Neural progenitor cell (in vitro differentiated cells): ENCODE measurements around the gene TTC9. TPM values are rescaled to one million over a fixed set of nuclear protein-coding genes. Genes with fewer than 3 reads are reported as not detected.

Experiments
- DNase-seq: peaks from one replicate; pipeline ENCODE4 v3.0.0-alpha.2; 2016; ENCODE audit warnings: low spot score
- H2AFZ ChIP-seq: fragments of 200-600 bp; sonication (generic); replicated peaks from 2 replicates; pipeline ENCODE4 v1.6.1; 2016; ENCODE audit warnings: antibody characterized with exemption
- H3F3A ChIP-seq: fragments of 200-600 bp; sonication (generic); 2 replicates; pipeline ENCODE4 v1.6.1; 2016; ENCODE audit warnings: antibody characterized with exemption, low read depth
- H3K27ac ChIP-seq: fragments of 200-600 bp; sonication (generic); 2 replicates; pipeline ENCODE4 v1.5.1; 2016; ENCODE audit warnings: mild to moderate bottlenecking
- H3K27me3 ChIP-seq: fragments of 200-600 bp; sonication (generic); 2 replicates; pipeline ENCODE4 v1.6.1; 2016; ENCODE audit warnings: mild to moderate bottlenecking, moderate library complexity
- H3K36me3 ChIP-seq: fragments of 200-600 bp; sonication (generic); 2 replicates; pipeline ENCODE4 v1.5.1; 2016
- H3K4me1 ChIP-seq: fragments of 200-600 bp; sonication (generic); 2 replicates; pipeline ENCODE4 v1.6.1; 2016; ENCODE audit warnings: mixed run types
- H3K4me2 ChIP-seq: fragments of 200-600 bp; sonication (generic); 2 replicates; pipeline ENCODE4 v1.6.1; 2016
- H3K4me3 ChIP-seq: fragments of 200-600 bp; sonication (generic); 2 replicates; pipeline ENCODE4 v1.5.1; 2016
- H3K79me2 ChIP-seq: fragments of 200-600 bp; sonication (generic); 2 replicates; pipeline ENCODE4 v1.6.1; 2016; ENCODE audit warnings: low read depth
- H3K9ac ChIP-seq: fragments of 200-600 bp; sonication (generic); 2 replicates; pipeline ENCODE4 v1.6.1; 2016
- H3K9me3 ChIP-seq: fragments of 200-600 bp; sonication (generic); 2 replicates; pipeline ENCODE4 v1.5.1; 2016; ENCODE audit warnings: low read depth
- H4K20me1 ChIP-seq: fragments of 200-600 bp; sonication (generic); 2 replicates; pipeline ENCODE4 v1.6.1; 2016; ENCODE audit warnings: low read depth
- H3K27ac Mint-ChIP-seq: 3 replicates; pipeline ENCODE4 v1.8.0; 2021; ENCODE audit warnings: mixed read lengths
- H3K27me3 Mint-ChIP-seq: 2 replicates; pipeline ENCODE4 v1.8.0; 2022; ENCODE audit warnings: low read depth, mild to moderate bottlenecking, inconsistent platforms, moderate library complexity, mixed read lengths; ENCODE audit not compliant: insufficient read depth
- H3K36me3 Mint-ChIP-seq: 3 replicates; pipeline ENCODE4 v1.8.0; 2021; ENCODE audit warnings: mixed read lengths
- H3K4me1 Mint-ChIP-seq: 3 replicates; pipeline ENCODE4 v1.8.0; 2021; ENCODE audit warnings: mixed read lengths
- H3K4me3 Mint-ChIP-seq: 3 replicates; pipeline ENCODE4 v1.8.0; 2021; ENCODE audit warnings: mild to moderate bottlenecking, moderate library complexity, mixed read lengths
- H3K9me3 Mint-ChIP-seq: 3 replicates; pipeline ENCODE4 v1.8.0; 2020; ENCODE audit warnings: mixed read lengths
- EZH2 ChIP-seq: fragments of 200-600 bp; sonication (generic); IDR thresholded peaks from 2 replicates; pipeline ENCODE4 v1.6.1; 2017; ENCODE audit warnings: antibody characterized with exemption, mild to moderate bottlenecking, moderate library complexity
- EZH2phosphoT487 ChIP-seq: fragments of 200-600 bp; sonication (generic); IDR thresholded peaks from 2 replicates; pipeline ENCODE4 v1.6.1; 2017; ENCODE audit warnings: antibody characterized with exemption
- total RNA-seq: library from RNA; depleted of rRNA; stranded (reverse); fragments of >200 nt; gene quantifications from 2 replicates; pipeline ENCODE4 v1.2.3, GENCODE V29; 2015; ENCODE audit warnings: low replicate concordance
- TF ChIP-seq, protein P1 (sequence below): fragments of 200-600 bp; sonication (generic); IDR thresholded peaks from 2 replicates; pipeline ENCODE4 v1.5.1; 2017; ENCODE audit warnings: antibody characterized with exemption, mild to moderate bottlenecking

Gene TTC9
- total RNA-seq, 1 donor from 2014 or later: 3.5 TPM

DNA sequence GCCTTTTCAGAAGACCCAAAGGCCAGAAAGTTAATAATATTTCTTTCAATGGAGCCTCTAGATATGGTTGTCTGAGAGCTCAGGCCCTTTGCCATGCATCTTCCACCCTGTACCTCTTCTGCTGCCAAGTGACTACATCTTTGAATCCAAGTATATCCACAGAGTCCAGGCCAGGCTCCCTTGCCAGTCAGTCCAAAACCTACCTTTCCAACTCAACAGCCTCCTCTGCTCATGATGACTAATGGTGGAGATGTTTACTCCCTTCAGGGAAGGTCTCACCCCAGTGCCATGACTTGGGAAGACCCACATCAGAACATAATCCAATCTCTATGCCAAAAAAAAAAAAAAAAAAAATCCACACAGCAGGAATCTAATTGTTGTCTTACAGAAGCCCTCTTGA, 20.4 kb downstream of the TTC9 start:
- Histone ChIP-seq H3K79me2 (no peaks in the 10 kb centered on the region), H3K27me3 (no peaks in the 10 kb centered on the region), H2AFZ (no peak overlapping the region), H4K20me1 (no peaks in the 10 kb centered on the region), H3K9me3 (no peaks in the 10 kb centered on the region), H3K4me2 (no peak overlapping the region), H3F3A (no peaks in the 10 kb centered on the region), H3K4me1 (peaks cover 16% of the 10 kb centered on the region), H3K4me3 (no peak overlapping the region), H3K27ac (no peak overlapping the region), H3K36me3 (no peaks in the 10 kb centered on the region), H3K9ac (no peak overlapping the region)
- TF ChIP-seq, protein P1, sequence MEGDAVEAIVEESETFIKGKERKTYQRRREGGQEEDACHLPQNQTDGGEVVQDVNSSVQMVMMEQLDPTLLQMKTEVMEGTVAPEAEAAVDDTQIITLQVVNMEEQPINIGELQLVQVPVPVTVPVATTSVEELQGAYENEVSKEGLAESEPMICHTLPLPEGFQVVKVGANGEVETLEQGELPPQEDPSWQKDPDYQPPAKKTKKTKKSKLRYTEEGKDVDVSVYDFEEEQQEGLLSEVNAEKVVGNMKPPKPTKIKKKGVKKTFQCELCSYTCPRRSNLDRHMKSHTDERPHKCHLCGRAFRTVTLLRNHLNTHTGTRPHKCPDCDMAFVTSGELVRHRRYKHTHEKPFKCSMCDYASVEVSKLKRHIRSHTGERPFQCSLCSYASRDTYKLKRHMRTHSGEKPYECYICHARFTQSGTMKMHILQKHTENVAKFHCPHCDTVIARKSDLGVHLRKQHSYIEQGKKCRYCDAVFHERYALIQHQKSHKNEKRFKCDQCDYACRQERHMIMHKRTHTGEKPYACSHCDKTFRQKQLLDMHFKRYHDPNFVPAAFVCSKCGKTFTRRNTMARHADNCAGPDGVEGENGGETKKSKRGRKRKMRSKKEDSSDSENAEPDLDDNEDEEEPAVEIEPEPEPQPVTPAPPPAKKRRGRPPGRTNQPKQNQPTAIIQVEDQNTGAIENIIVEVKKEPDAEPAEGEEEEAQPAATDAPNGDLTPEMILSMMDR: no peak
- TF ChIP-seq EZH2 (no peak), EZH2phosphoT487 (no peak)
- Mint-ChIP-seq H3K9me3 (no peaks in the 10 kb centered on the region), H3K27ac (no peak overlapping the region), H3K4me3 (no peak overlapping the region), H3K27me3 (no peaks in the 10 kb centered on the region), H3K4me1 (peaks cover 25% of the 10 kb centered on the region), H3K36me3 (peaks cover 17% of the 10 kb centered on the region)
- DNase-seq: no peak

DNA sequence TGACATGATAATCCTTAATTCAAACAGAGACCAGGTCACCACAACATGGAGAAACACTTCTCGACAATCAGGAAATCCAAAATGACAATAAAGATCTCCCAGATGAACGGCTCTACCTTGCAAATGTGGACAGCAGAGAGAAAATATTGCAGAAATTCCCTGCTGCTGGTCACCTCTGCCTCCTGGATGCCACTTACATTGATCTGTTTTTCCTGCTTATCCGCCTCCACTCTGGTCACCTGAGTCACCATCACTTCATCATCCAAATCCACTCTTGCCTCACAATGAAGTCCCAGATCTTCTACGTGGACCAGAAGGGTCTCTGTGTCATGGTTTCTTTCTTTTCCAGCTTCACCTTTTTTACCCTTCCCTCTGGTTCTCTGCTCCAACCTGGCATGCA, 21.1 kb downstream of the TTC9 start:
- no peaks in the 10 kb centered on the region for H3K36me3 ChIP-seq
- no peak overlapping the region for H3K4me3 ChIP-seq
- Mint-ChIP-seq H3K36me3 (peaks cover 15% of the 10 kb centered on the region), H3K27me3 (no peaks in the 10 kb centered on the region), H3K27ac (no peak overlapping the region), H3K4me3 (no peak overlapping the region), H3K9me3 (no peaks in the 10 kb centered on the region), H3K4me1 (peaks cover 25% of the 10 kb centered on the region)
- H3K4me2 ChIP-seq: no peak overlapping the region
- H2AFZ ChIP-seq: no peak overlapping the region
- no peaks in the 10 kb centered on the region for H3K27me3 ChIP-seq
- H3K27ac ChIP-seq: no peak overlapping the region
- peaks cover 16% of the 10 kb centered on the region for H3K4me1 ChIP-seq
- no peaks in the 10 kb centered on the region for H4K20me1 ChIP-seq
- no peak overlapping the region for H3K9ac ChIP-seq
- no peaks in the 10 kb centered on the region for H3F3A ChIP-seq
- DNase-seq: no peak
- H3K9me3 ChIP-seq: no peaks in the 10 kb centered on the region
- no peak for TF ChIP-seq EZH2phosphoT487
- TF ChIP-seq, protein P1: no peak
- TF ChIP-seq EZH2: no peak
- H3K79me2 ChIP-seq: no peaks in the 10 kb centered on the region

DNA sequence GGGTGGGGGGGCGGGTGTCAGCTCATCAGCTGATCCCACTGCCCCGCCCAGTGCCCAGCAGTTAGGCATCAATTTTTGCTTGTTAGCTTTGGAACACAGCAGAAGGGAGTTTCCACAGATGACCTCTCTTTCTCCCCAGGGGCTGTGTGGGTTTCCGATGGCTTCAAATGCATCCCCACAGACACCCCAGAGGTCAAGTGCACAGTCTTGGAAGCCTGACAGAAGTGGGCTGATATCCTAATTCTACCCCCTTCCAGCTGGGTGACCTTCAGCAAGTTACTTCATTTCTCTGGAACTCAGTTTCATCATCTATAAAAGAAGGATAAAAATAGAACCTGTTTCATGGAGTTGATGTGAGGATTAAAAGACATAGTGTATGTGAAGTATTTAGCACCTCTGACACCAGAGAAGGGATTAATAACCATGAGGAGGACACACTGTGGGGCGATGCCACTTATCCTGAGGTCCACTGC, 22.0 kb downstream of the TTC9 start:
- DNase-seq: no peak
- Histone ChIP-seq H3K27ac (no peak overlapping the region), H3K4me3 (no peak overlapping the region), H3K79me2 (no peaks in the 10 kb centered on the region), H3K9me3 (no peaks in the 10 kb centered on the region), H4K20me1 (no peaks in the 10 kb centered on the region), H2AFZ (no peak overlapping the region), H3K4me1 (peaks cover 16% of the 10 kb centered on the region), H3K4me2 (no peak overlapping the region), H3K36me3 (no peaks in the 10 kb centered on the region), H3K9ac (no peak overlapping the region), H3F3A (no peaks in the 10 kb centered on the region), H3K27me3 (no peaks in the 10 kb centered on the region)
- TF ChIP-seq EZH2 (no peak), EZH2phosphoT487 (no peak)
- TF ChIP-seq, protein P1: no peak
- Mint-ChIP-seq H3K9me3 (no peaks in the 10 kb centered on the region), H3K4me1 (peaks cover 25% of the 10 kb centered on the region), H3K4me3 (no peak overlapping the region), H3K27ac (no peak overlapping the region), H3K27me3 (no peaks in the 10 kb centered on the region), H3K36me3 (peaks cover 17% of the 10 kb centered on the region)
